Psoas muscle (tissue), 8 donors: ENCODE results near the gene TBC1D14. TPM values are rescaled to one million over a fixed set of nuclear protein-coding genes. Genes with fewer than 3 reads are reported as not detected.
A peak's percentile ranks its signal among the peaks of the same experiment; 100 is the strongest.

ENCODE experiments used
- ATAC-seq, 4 donors: fragments of 200-7000 bp; cut with Tn5 transposase; one replicate each; pipeline ENCODE4 v1.9.1; 2020; ENCODE audit warnings: moderate library complexity in 3 of 4, mild to moderate bottlenecking in 2 of 4
- DNase-seq, 2 donors: peaks; one replicate each; pipeline ENCODE4 v3.0.0-alpha.2; 2020
- H3K27ac ChIP-seq: fragments of 200-600 bp; one replicate; pipeline ENCODE4 v1.8.0; 2022
- H3K27me3 ChIP-seq, 3 donors: fragments of 200-600 bp in 1 of 3; one replicate each; pipeline versions ENCODE4 v1.6.1 to v1.8.0; 2013 to 2022; ENCODE audit warnings: low read length in 2 of 3, mild to moderate bottlenecking in 2 of 3, moderate library complexity in 1 of 3; ENCODE audit not compliant: insufficient read depth in 3 of 3
- H3K36me3 ChIP-seq, 2 donors: fragments of 200-600 bp in 1 of 2; one replicate each; pipeline versions ENCODE4 v1.6.1 to v1.8.0; 2013 to 2022; ENCODE audit warnings: low read depth in 1 of 2, mild to moderate bottlenecking in 1 of 2, moderate library complexity in 1 of 2; ENCODE audit not compliant: insufficient read depth in 1 of 2
- H3K4me1 ChIP-seq: fragments of 200-600 bp; one replicate; pipeline ENCODE4 v1.8.0; 2022
- H3K4me3 ChIP-seq: fragments of 200-600 bp; one replicate; pipeline ENCODE4 v1.8.0; 2022; ENCODE audit warnings: mild to moderate bottlenecking
- H3K9me3 ChIP-seq: fragments of 200-600 bp; one replicate; pipeline ENCODE4 v1.8.0; 2022
- whole genome bisulfite sequencing, 3 donors: extraction: QIAGEN DNeasy Blood & Tissue Kit; methylation state at CpG; one replicate each; pipeline versions ENCODE4 v1.1.6 to v1.1.7; 2013; 5-methylcytosine and 5-hydroxymethylcytosine counted together
- intact Hi-C, 2 donors: fragments of 100-400 bp; cut with DNase I; formaldehyde crosslinking; loops; one replicate each; pipeline versions ENCODE4 v1.11.0 to v1.14.2; 2022
- polyA plus RNA-seq, 3 donors: library from polyadenylated mRNA; stranded (reverse); fragments of 200-250 nt; gene quantifications; one replicate each; pipeline ENCODE4 v1.2.3, GENCODE V29; 2013
- total RNA-seq, 4 donors: library from RNA; stranded (reverse); fragmentation: NEBNext Ultra II Directional in 2 of 4; extraction: Animal tissue kit (Norgen Biotek cat#: 25700) in 2 of 4; gene quantifications; one replicate each; pipeline versions ENCODE4 v1.2.1 to v1.2.4, GENCODE V29; 2021 to 2023
- TF ChIP-seq, protein P1 (sequence below): fragments of 200-600 bp; IDR thresholded peaks from one replicate; pipeline ENCODE4 v1.8.0; 2022; ENCODE audit warnings: antibody characterized with exemption
- donor health status: healthy with polysubstance abuse.
- donor health status: DM: no; HTN: no; CAD: no; lungs with moderate emphysema.
- donor health status: Bipolar disorder and iron deficiency.
- donor health status: healthy.
- donor health status: DM: yes; HTN: yes; CAD: no.
- donor health status: DM: no; HTN: no; CAD: no.
- donor health status: DM: no; HTN: no; CAD: no.
- donor health status: DM: yes; HTN: yes; CAD: no.

Gene TBC1D14
- total and polyA plus RNA-seq, 7 donors: 14.7 to 45.5 (median 33.1) TPM

DNA sequence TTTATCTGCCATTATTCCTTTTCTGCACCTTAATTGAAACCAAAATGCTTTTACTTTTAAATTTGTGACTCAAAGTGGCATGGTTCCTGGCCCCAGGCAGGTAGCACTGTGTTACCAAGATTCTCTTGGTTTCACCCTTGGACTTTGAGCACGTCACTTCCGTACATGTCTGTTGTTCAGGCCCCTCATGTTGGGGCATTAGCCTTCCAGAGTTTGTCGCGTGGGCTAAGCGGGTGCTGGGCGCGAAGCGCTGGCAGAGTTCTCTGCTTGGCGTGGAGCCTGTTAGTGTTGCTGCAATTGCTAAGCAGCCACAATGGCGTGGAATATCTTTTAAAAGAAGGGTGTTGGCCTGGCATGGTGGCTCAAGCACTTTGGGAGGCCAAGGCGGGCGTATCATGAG lies 119.6 kb downstream of the TBC1D14 start:
- peaks cover 4 to 62% of the 10 kb centered on the region in 2 donors for H3K36me3 ChIP-seq
- WGBS, 3 donors: 93 to 94% (median 94%) methylated on average over 12 of the region's 12 CpGs
- no peak overlapping the region for H3K27ac ChIP-seq

DNA sequence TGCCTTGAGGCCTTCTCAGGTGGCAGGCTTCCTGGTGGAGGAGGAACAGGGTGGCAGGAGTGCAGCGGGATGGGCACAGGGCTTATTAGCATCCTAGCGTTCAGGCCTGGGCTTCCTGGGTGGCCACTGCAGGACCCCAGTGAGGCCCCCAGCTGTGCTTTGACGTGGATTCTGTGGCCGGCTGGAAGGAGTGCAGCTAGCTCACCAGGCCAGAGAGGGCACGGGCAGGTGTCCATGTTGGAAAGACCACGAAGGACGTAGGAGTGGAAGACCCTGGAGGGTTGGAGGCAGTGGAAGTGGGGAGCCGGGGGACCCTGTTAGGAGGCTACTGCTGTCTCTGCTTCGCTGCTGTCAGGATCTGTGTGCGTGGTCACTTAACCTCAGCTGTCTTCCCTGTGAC lies 120.3 kb downstream of the TBC1D14 start:
- no peaks in the 10 kb centered on the region for H3K27me3 ChIP-seq
- no peak overlapping the region for H3K27ac ChIP-seq
- TF ChIP-seq, protein P1, sequence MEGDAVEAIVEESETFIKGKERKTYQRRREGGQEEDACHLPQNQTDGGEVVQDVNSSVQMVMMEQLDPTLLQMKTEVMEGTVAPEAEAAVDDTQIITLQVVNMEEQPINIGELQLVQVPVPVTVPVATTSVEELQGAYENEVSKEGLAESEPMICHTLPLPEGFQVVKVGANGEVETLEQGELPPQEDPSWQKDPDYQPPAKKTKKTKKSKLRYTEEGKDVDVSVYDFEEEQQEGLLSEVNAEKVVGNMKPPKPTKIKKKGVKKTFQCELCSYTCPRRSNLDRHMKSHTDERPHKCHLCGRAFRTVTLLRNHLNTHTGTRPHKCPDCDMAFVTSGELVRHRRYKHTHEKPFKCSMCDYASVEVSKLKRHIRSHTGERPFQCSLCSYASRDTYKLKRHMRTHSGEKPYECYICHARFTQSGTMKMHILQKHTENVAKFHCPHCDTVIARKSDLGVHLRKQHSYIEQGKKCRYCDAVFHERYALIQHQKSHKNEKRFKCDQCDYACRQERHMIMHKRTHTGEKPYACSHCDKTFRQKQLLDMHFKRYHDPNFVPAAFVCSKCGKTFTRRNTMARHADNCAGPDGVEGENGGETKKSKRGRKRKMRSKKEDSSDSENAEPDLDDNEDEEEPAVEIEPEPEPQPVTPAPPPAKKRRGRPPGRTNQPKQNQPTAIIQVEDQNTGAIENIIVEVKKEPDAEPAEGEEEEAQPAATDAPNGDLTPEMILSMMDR: no peak
- ATAC-seq: no peak
- WGBS, 3 donors: 92 to 98% (median 97%) methylated on average over 10 of the region's 10 CpGs
- DNase-seq: peak in 1 of 2 donors; percentile 40
- no peaks in the 10 kb centered on the region for H3K4me1 ChIP-seq
- H3K36me3 ChIP-seq: peaks cover 4 to 55% of the 10 kb centered on the region in 2 donors
- no peaks in the 10 kb centered on the region for H3K9me3 ChIP-seq
- H3K4me3 ChIP-seq: no peak overlapping the region
- intact Hi-C loops: no loop called here

More for the DNA sequence above, 119.6 kb downstream of the TBC1D14 start:
- Histone ChIP-seq H3K9me3 (no peaks in the 10 kb centered on the region), H3K4me3 (no peak overlapping the region), H3K27me3 (no peaks in the 10 kb centered on the region), H3K4me1 (no peaks in the 10 kb centered on the region)
- TF ChIP-seq, protein P1: no peak
- ATAC-seq (no peak), DNase-seq (peak in 1 of 2 donors; percentile 13)
- intact Hi-C loops: no loop called here

DNA sequence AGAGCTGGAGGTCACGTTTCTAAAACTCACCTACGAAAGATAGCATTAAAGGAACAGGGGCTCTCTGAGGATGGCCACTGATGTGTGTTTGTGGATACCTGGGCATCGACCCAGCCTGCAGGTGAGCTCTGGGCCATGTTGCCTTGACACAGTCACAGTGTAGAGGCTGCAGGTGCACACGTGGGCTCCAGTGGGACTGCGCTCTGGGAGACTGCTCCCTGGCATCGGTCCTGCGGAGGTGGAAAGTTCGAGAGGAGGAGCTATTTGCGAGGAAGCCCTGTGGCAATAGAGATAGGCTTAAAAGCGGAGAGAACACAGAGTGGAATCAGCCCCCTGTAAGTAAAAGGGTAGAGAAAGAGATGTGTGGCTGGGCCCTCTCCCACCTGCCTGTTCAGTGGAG lies 121.2 kb downstream of the TBC1D14 start:
- no peaks in the 10 kb centered on the region for H3K4me1 ChIP-seq
- H3K9me3 ChIP-seq: no peaks in the 10 kb centered on the region
- intact Hi-C loops: no loop called here
- no peaks in the 10 kb centered on the region for H3K27me3 ChIP-seq
- H3K27ac ChIP-seq: no peak overlapping the region
- H3K4me3 ChIP-seq: no peak overlapping the region
- ATAC-seq (no peak), DNase-seq (peak in 1 of 2 donors; percentile 12)
- peaks cover 4 to 46% of the 10 kb centered on the region in 2 donors for H3K36me3 ChIP-seq
- 92 to 95% (median 94%) methylated on average over 10 of the region's 10 CpGs for WGBS, 3 donors
- TF ChIP-seq, protein P1: no peak

DNA sequence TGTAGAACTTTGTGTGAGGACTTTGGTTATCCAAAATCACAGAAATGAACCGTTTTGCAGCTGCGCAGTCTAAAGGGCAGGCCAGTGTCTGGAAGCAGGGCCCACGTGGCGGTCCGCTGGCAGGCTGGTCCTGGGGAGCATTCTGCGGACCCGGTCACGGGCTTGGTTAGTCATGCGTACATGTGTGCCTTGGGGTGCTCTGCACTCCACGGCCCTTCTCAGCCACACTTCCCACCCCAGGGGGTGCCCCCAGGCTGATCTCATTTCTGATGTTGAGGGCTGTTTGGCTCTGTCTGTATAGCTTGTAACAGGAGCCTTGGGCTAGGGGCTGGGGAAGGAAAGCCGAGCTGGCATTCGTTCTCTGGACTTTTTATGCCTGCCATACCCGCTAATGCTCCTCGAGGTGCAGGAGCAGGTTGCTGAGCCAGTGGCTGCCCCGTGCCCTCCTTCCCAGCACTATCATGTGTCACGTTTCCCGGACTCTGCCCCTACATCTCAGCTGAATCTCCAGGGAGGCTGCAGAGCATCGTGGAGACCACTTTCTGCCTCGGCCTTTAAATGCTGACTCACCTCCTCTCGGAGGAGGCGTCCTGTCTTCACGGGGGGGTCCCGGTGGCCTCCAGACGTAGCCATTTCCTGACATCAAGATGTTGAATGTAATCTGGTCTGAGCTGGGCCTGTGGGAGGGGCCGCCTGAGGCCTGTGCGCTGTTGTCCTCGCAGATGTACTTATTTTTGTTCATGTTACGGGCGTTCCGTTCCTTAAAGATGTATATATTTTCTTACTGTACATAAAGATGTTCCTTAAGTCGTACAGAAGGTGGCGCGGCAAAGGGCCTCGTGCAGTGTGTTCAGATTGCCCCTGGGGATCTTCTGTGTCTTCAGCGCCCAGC lies 122.2 kb downstream of the TBC1D14 start:
- TF ChIP-seq, protein P1: no peak

More for the DNA sequence above, 122.2 kb downstream of the TBC1D14 start:
- Histone ChIP-seq H3K9me3 (no peaks in the 10 kb centered on the region), H3K27ac (no peak overlapping the region), H3K27me3 (no peaks in the 10 kb centered on the region), H3K36me3 (peaks cover 4 to 36% of the 10 kb centered on the region in 2 donors), H3K4me3 (no peak overlapping the region), H3K4me1 (no peaks in the 10 kb centered on the region)
- ATAC-seq (no peak), DNase-seq (peak in 1 of 2 donors; percentile 39)
- intact Hi-C loops: no loop called here
- WGBS, 3 donors: 78 to 82% (median 79%) methylated on average over 35 of the region's 35 CpGs
